Naive thymus-derived CD8-positive, alpha-beta T cell (primary cell): ENCODE measurements around the gene GMEB1. TPM values are rescaled to one million over a fixed set of nuclear protein-coding genes. Genes with fewer than 3 reads are reported as not detected.

Source experiments
- ATAC-seq, 2 donors: fragments of 150-1000 bp; cut with Tn5 transposase in 1 of 2; sonication (Bioruptor Pico), chemical (Tn5 transposase) in 1 of 2; 1 replicate in 1 of 2; 2 replicates in 1 of 2; pipeline ENCODE4 v1.10.0; 2021; ENCODE audit warnings: mild to moderate bottlenecking in 2 of 2, moderate library complexity in 2 of 2
- POLR2A ChIA-PET: fragments of 350-600 bp; sonication (Branson Sonifier 250); formaldehyde crosslinking; loops from one replicate; lab custom pipeline; 2021; ENCODE audit warnings: antibody characterized with exemption; lab: Charles Lee
- DNase-seq, 10 donors: peaks; one replicate each; pipeline versions ENCODE4 v3.0.0 to v3.0.0-alpha.2; 2020 to 2022
- H3K27ac Mint-ChIP-seq, 10 donors: one replicate each; pipeline ENCODE4 v1.8.0; 2020 to 2022; ENCODE audit warnings: mild to moderate bottlenecking in 10 of 10, mixed read lengths in 10 of 10, moderate library complexity in 4 of 10, inconsistent platforms in 1 of 10
- H3K27me3 Mint-ChIP-seq, 5 donors: one replicate each; pipeline ENCODE4 v1.8.0; 2021 to 2022; ENCODE audit warnings: mixed read lengths in 5 of 5
- H3K36me3 Mint-ChIP-seq, 3 donors: one replicate each; pipeline ENCODE4 v1.8.0; 2020 to 2022; ENCODE audit warnings: mixed read lengths in 3 of 3, mild to moderate bottlenecking in 2 of 3, inconsistent platforms in 1 of 3
- H3K4me1 Mint-ChIP-seq, 4 donors: one replicate each; pipeline ENCODE4 v1.8.0; 2021 to 2022; ENCODE audit warnings: mixed read lengths in 4 of 4
- H3K4me3 Mint-ChIP-seq, 10 donors: one replicate each; pipeline ENCODE4 v1.8.0; 2020 to 2022; ENCODE audit warnings: mild to moderate bottlenecking in 10 of 10, mixed read lengths in 10 of 10, moderate library complexity in 6 of 10, inconsistent platforms in 1 of 10
- H3K9me3 Mint-ChIP-seq, 9 donors: one replicate each; pipeline ENCODE4 v1.8.0; 2020 to 2022; ENCODE audit warnings: mixed read lengths in 9 of 9, mild to moderate bottlenecking in 3 of 9, inconsistent platforms in 1 of 9, moderate library complexity in 1 of 9
- polyA plus RNA-seq, 3 donors: library from polyadenylated mRNA; unstranded; fragments of 300-500 nt; fragmentation: Illumina TruSeq; gene quantifications; one replicate each; pipeline ENCODE4 v1.2.3, GENCODE V29; 2021
- total RNA-seq, 8 experiments: library from RNA in 2 of 8; stranded (reverse) in 2 of 8; gene quantifications; one replicate each; pipeline ENCODE4 v1.2.3 and lab custom pipeline; 2021 to 2026

GMEB1 gene
- total and polyA plus RNA-seq, 5 experiments from 2014 or later = 12.5 to 23.2 (median 18.2) TPM

DNA sequence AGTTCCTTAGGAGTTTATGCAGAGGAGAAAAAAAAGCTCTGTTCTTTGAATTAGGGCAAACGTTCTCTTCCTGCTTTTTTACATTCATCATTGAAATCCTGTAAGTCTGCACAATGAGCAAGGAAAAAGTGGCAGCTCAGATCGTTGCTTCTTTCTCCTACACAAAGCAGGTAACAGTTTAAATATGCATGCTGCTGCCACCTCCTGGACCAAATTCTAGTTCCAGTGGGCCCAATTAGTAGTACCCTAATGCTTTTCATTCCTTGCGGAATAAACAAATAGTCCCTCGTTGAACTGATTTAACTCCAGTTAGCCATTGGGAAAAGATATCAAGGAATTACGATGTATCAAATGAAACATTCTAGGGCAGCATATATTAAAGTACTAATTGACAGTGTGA lies 88.3 kb downstream of the GMEB1 start:
- Mint-ChIP-seq H3K27ac (peak overlapping the region in 5 of 10 donors; percentile 39 to 73 (median 58)), H3K27me3 (no peaks in the 10 kb centered on the region), H3K4me3 (peak overlapping the region in 2 of 10 donors; percentile 52 to 56), H3K4me1 (peaks cover 19 to 40% (median 36%) of the 10 kb centered on the region in 4 donors), H3K9me3 (no peaks in the 10 kb centered on the region), H3K36me3 (peaks cover 0 to 37% (median 0%) of the 10 kb centered on the region in 3 donors)
- POLR2A ChIA-PET = interaction anchor here (0.5 to 1.1 kb wide), 4 partner anchors 11 to 299 kb away, joined by 3 read pairs; partner anchors contain the start of genes RNU11 and YTHDF2
- no peak for ATAC-seq
- peak in 2 of 10 donors; percentile 9 to 14 for DNase-seq

DNA sequence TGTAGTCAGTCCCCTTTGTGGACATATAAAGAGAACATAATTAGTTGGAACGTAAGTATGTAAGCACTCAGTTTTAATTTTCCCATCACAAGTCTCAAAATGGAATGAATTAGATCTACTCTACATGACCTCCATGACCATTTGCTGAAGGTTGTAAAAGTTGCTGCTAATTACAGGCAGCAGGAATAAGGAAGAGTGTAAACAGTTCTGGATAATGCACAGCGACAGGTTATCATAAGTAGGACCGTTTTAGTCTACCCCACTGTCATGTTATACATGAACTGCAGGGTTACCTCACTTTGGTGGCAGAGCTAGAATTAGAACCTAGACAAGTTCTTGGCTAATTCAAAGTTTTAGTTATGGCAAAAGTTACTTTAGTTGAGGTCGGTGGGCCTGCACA lies 89.8 kb downstream of the GMEB1 start:
- peaks cover 17 to 36% (median 29%) of the 10 kb centered on the region in 4 donors for H3K4me1 Mint-ChIP-seq
- peak overlapping the region in 8 of 10 donors; percentile 2 to 66 (median 30) for H3K27ac Mint-ChIP-seq
- ATAC-seq = no peak
- no peaks in the 10 kb centered on the region for H3K9me3 Mint-ChIP-seq
- peaks cover 0 to 33% (median 0%) of the 10 kb centered on the region in 3 donors for H3K36me3 Mint-ChIP-seq
- no peak for DNase-seq
- POLR2A ChIA-PET = interaction anchor here (1.0 kb wide), 1 partner anchor 16 kb away, joined by 5 read pairs; no protein-coding TSS in a partner anchor
- H3K4me3 Mint-ChIP-seq = peak overlapping the region in 1 of 10 donors; percentile 14
- H3K27me3 Mint-ChIP-seq = no peaks in the 10 kb centered on the region

DNA sequence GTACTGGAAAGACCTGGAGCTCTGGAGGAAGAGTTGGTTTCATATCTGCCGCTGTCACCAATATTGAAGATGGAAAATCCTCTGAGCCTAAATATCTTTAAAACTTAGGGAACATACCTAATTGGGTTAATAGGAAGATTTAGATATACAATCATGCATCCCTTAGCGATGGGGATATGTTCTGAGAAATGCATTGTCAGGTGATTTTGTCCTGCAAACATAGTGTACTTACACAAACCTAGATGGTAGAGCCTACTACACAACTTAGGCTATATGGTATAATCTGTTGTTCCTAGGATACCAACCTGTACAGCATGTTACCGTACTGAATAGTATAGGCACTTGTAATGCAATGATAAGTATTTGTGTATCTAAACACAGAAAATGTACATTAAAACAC lies 90.7 kb downstream of the GMEB1 start:
- Mint-ChIP-seq H3K36me3 (peaks cover 0 to 29% (median 0%) of the 10 kb centered on the region in 3 donors), H3K9me3 (no peaks in the 10 kb centered on the region), H3K4me3 (peak overlapping the region in 1 of 10 donors; percentile 10), H3K4me1 (peaks cover 13 to 31% (median 24%) of the 10 kb centered on the region in 4 donors), H3K27ac (peak overlapping the region in 4 of 10 donors; percentile 19 to 59 (median 40)), H3K27me3 (no peaks in the 10 kb centered on the region)
- ATAC-seq (no peak), DNase-seq (no peak)
- POLR2A ChIA-PET = interaction anchor here (0.6 to 1.3 kb wide), 3 partner anchors 11 to 116 kb away, joined by 3 to 5 read pairs (median 3); partner anchors contain the start of gene TAF12

DNA sequence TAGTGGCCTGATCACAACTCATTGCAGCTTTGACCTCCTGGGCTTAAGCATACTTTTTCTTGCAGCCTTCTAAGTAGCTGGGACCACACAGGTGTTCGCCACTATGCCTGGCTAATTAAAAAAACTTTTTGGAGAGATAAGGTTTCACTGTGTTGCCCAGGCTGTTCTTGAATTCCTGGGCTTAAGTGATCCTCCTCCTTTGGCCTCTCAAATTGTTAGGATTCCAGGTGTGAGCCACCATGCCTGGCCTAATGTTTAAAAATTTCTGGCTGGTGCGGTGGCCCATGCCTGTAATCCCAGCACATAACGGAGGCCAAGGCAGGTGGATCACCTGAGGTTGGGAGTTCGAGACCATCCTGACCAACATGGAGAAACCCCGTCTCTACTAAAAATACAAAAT lies 92.6 kb downstream of the GMEB1 start:
- Mint-ChIP-seq H3K4me3 (no peak overlapping the region), H3K9me3 (no peaks in the 10 kb centered on the region), H3K36me3 (peaks cover 0 to 45% (median 0%) of the 10 kb centered on the region in 3 donors), H3K4me1 (peaks cover 18 to 45% (median 37%) of the 10 kb centered on the region in 4 donors), H3K27ac (no peak overlapping the region), H3K27me3 (no peaks in the 10 kb centered on the region)
- ATAC-seq (no peak), DNase-seq (no peak)
- POLR2A ChIA-PET = interaction anchor here (0.7 kb wide), 1 partner anchor 98 kb away, joined by 3 read pairs; no protein-coding TSS in a partner anchor

DNA sequence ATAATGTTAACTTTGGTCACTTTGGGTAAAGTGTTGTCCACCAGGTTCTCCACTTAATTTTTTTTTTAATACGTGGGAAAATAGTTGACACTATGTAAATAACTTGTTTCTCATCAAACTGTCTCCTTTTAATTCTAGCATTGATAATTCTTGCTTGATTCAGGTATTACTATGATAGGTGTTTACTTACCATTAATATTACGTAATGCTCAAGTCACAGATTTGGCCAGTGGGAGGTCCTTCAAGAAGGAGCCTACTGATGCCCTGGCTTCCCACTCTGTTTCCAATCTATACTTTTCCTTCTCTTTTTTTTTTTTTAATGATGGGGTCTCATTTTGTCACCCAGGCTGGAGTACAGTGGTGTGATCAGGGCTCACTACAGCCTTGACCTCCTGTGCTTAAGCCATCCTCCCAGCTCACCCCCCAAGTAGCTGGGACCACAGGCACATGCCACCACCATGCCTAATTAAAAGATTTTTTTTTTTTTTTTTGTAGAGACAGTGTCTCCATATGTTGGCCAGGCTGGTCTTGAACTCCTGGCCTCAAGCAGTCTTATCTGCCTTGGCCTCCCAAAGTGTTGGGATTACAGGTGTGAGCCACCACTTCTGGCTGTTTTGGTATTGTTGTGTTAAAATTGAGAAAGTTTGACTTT lies 98.1 kb downstream of the GMEB1 start:
- Mint-ChIP-seq H3K9me3 (no peaks in the 10 kb centered on the region), H3K4me3 (peak overlapping the region in 1 of 10 donors; percentile 56), H3K36me3 (peaks cover 0 to 66% (median 3%) of the 10 kb centered on the region in 3 donors), H3K27ac (peak overlapping the region in 5 of 10 donors; percentile 21 to 49 (median 41)), H3K27me3 (no peaks in the 10 kb centered on the region), H3K4me1 (peaks cover 5 to 37% (median 27%) of the 10 kb centered on the region in 4 donors)
- ATAC-seq (no peak), DNase-seq (no peak)
- POLR2A ChIA-PET = no interaction called here

Other genes with a start within 250 kb of the GMEB1 start
- 10 to 100 TPM; 24.6 to 24.9 TPM for gene RCC1, start 162.7 kb upstream of the GMEB1 start, total RNA-seq
- gene RCC1, start 162.7 kb upstream of the GMEB1 start, polyA plus RNA-seq = 10 to 100 TPM; 11.7 to 16.1 (median 12.2) TPM
- 10 to 100 TPM; 35.3 to 42.8 TPM for gene TRNAU1AP, start 115.7 kb upstream of the GMEB1 start, total RNA-seq
- gene TRNAU1AP, start 115.7 kb upstream of the GMEB1 start, polyA plus RNA-seq = 10 to 100 TPM; 21.5 to 25.3 (median 22.6) TPM
- not detected for gene RAB42, start 76.5 kb upstream of the GMEB1 start, total RNA-seq
- not detected for gene RAB42, start 76.5 kb upstream of the GMEB1 start, polyA plus RNA-seq
- gene TAF12, start 25.7 kb upstream of the GMEB1 start, total RNA-seq = 10 to 100 TPM; 25.1 to 28.1 TPM
- 10 to 100 TPM; 42.4 to 50.1 (median 47.3) TPM for gene TAF12, start 25.7 kb upstream of the GMEB1 start, polyA plus RNA-seq
- not detected for gene RNU11, start 20.2 kb upstream of the GMEB1 start, total RNA-seq
- gene RNU11, start 20.2 kb upstream of the GMEB1 start, polyA plus RNA-seq = not detected
- gene YTHDF2, start 68.2 kb downstream of the GMEB1 start, total RNA-seq = 10 to 100 TPM; 75.4 to 76.6 TPM
- gene YTHDF2, start 68.2 kb downstream of the GMEB1 start, polyA plus RNA-seq = 100 to 1,000 TPM; 117 to 128 (median 118) TPM
- gene OPRD1, start 143.4 kb downstream of the GMEB1 start, total RNA-seq = not detected
- gene OPRD1, start 143.4 kb downstream of the GMEB1 start, polyA plus RNA-seq = under 1 TPM in 1 of 3 donors, not detected in 2; 0.02 TPM
- gene EPB41, start 245.8 kb downstream of the GMEB1 start, total RNA-seq = 100 to 1,000 TPM; 300 to 328 TPM
- 10 to 100 TPM; 84.1 to 99.9 (median 92.9) TPM for gene EPB41, start 245.8 kb downstream of the GMEB1 start, polyA plus RNA-seq